Lower lobe of right lung (tissue), 2 donors: ENCODE measurements around the gene SLC13A3. TPM values are rescaled to one million over a fixed set of nuclear protein-coding genes. Genes with fewer than 3 reads are reported as not detected.

Source experiments
- ATAC-seq, 2 donors: fragments of 200-7000 bp; cut with Tn5 transposase; one replicate each; pipeline ENCODE4 v1.9.1; 2020 to 2022; ENCODE audit warnings: mild to moderate bottlenecking in 2 of 2, moderate library complexity in 2 of 2
- DNase-seq: peaks from one replicate; pipeline ENCODE4 v3.0.0-alpha.2; 2020
- H3K27ac ChIP-seq: fragments of 200-600 bp; one replicate; pipeline ENCODE4 v1.8.0; 2022
- H3K27me3 ChIP-seq: fragments of 200-600 bp; one replicate; pipeline ENCODE4 v1.8.0; 2022; ENCODE audit warnings: low read depth
- H3K36me3 ChIP-seq: fragments of 200-600 bp; one replicate; pipeline ENCODE4 v1.8.0; 2022; ENCODE audit warnings: mild to moderate bottlenecking
- H3K4me1 ChIP-seq: fragments of 200-600 bp; one replicate; pipeline ENCODE4 v1.8.0; 2022
- H3K4me3 ChIP-seq: fragments of 200-600 bp; one replicate; pipeline ENCODE4 v1.8.0; 2022; ENCODE audit warnings: mild to moderate bottlenecking
- H3K9me3 ChIP-seq: fragments of 200-600 bp; one replicate; pipeline ENCODE4 v1.8.0; 2022
- intact Hi-C: fragments of 100-400 bp; cut with DNase I; formaldehyde crosslinking; loops from one replicate; pipeline ENCODE4 v1.11.0; 2022
- total RNA-seq: library from RNA; stranded (reverse); fragmentation: NEBNext Ultra II Directional; extraction: Animal tissue kit (Norgen Biotek cat#: 25700); gene quantifications from one replicate; pipeline ENCODE4 v1.2.1, GENCODE V29; 2021
- TF ChIP-seq, protein P1 (sequence below): fragments of 200-600 bp; IDR thresholded peaks from one replicate; pipeline ENCODE4 v1.8.0; 2022; ENCODE audit warnings: antibody characterized with exemption, mild to moderate bottlenecking
- donor health status: DM: no; HTN: yes; CAD: no; lungs with severe emphysema.

SLC13A3 gene
- total RNA-seq, 1 donor from 2014 or later, result 2.0 TPM

GRCh38 chr20:46583411-46584214 is 67.6 kb downstream of the SLC13A3 start:
- no peak for ATAC-seq
- DNase-seq, result no peak
- intact Hi-C loops, result no loop called here
- no peak overlapping the region for H3K27ac ChIP-seq
- H3K4me1 ChIP-seq, result no peaks in the 10 kb centered on the region
- no peak overlapping the region for H3K4me3 ChIP-seq
- no peaks in the 10 kb centered on the region for H3K36me3 ChIP-seq
- TF ChIP-seq, protein P1, sequence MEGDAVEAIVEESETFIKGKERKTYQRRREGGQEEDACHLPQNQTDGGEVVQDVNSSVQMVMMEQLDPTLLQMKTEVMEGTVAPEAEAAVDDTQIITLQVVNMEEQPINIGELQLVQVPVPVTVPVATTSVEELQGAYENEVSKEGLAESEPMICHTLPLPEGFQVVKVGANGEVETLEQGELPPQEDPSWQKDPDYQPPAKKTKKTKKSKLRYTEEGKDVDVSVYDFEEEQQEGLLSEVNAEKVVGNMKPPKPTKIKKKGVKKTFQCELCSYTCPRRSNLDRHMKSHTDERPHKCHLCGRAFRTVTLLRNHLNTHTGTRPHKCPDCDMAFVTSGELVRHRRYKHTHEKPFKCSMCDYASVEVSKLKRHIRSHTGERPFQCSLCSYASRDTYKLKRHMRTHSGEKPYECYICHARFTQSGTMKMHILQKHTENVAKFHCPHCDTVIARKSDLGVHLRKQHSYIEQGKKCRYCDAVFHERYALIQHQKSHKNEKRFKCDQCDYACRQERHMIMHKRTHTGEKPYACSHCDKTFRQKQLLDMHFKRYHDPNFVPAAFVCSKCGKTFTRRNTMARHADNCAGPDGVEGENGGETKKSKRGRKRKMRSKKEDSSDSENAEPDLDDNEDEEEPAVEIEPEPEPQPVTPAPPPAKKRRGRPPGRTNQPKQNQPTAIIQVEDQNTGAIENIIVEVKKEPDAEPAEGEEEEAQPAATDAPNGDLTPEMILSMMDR, result no peak
- no peaks in the 10 kb centered on the region for H3K9me3 ChIP-seq
- H3K27me3 ChIP-seq, result no peaks in the 10 kb centered on the region

- ATAC-seq, result no peak
- no peaks in the 10 kb centered on the region for H3K9me3 ChIP-seq
- TF ChIP-seq, protein P1, result no peak
- intact Hi-C loops, result no loop called here
- H3K4me3 ChIP-seq, result no peak overlapping the region
- H3K36me3 ChIP-seq, result no peaks in the 10 kb centered on the region
- no peaks in the 10 kb centered on the region for H3K27me3 ChIP-seq
- no peak overlapping the region for H3K27ac ChIP-seq
- no peak for DNase-seq
- no peaks in the 10 kb centered on the region for H3K4me1 ChIP-seq
These were observed 68.6 kb downstream of the SLC13A3 start for GRCh38 chr20:46582648-46583047.

- DNase-seq (no peak), ATAC-seq (no peak)
- Histone ChIP-seq H3K27me3 (no peaks in the 10 kb centered on the region), H3K36me3 (no peaks in the 10 kb centered on the region), H3K4me1 (no peaks in the 10 kb centered on the region), H3K4me3 (no peak overlapping the region), H3K27ac (no peak overlapping the region), H3K9me3 (no peaks in the 10 kb centered on the region)
- intact Hi-C loops, result no loop called here
- TF ChIP-seq, protein P1, result no peak
These were observed 69.9 kb downstream of the SLC13A3 start for GRCh38 chr20:46581391-46581790.

GRCh38 chr20:46580613-46581205 is 70.5 kb downstream of the SLC13A3 start:
- Histone ChIP-seq H3K4me1 (no peaks in the 10 kb centered on the region), H3K4me3 (no peak overlapping the region), H3K27ac (no peak overlapping the region), H3K27me3 (no peaks in the 10 kb centered on the region), H3K9me3 (no peaks in the 10 kb centered on the region), H3K36me3 (no peaks in the 10 kb centered on the region)
- intact Hi-C loops, result no loop called here
- ATAC-seq (no peak), DNase-seq (no peak)
- TF ChIP-seq, protein P1, result no peak

DNA sequence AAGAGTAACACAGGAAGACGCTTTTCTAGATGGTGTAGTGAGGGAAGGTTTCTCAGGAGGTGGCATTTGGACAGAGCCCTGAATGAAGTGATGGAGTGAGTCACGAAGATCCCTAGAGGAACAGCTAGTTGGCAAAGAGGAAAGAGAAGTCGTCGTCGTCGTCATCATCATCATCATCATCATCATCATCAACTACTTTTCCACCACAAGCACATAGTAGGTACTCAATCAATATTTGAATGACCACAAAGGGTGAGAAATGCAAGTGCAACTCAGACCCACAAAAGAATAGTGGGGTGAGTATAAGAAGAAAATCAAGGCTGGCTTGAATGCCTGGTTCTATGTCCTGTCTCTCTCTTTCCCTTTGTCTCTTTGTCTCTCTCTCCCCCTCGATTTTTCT is 72.5 kb downstream of the SLC13A3 start:
- Histone ChIP-seq H3K36me3 (no peaks in the 10 kb centered on the region), H3K4me1 (no peaks in the 10 kb centered on the region), H3K4me3 (no peak overlapping the region), H3K27me3 (no peaks in the 10 kb centered on the region), H3K9me3 (no peaks in the 10 kb centered on the region), H3K27ac (no peak overlapping the region)
- TF ChIP-seq, protein P1, result no peak
- intact Hi-C loops, result no loop called here
- DNase-seq (no peak), ATAC-seq (no peak)
